HG02588 (cell line): Measurements from ENCODE around the gene GK2.

Source experiments
- ATAC-seq: cut with Tn5 transposase; IDR thresholded peaks from one replicate; pipeline ENCODE4 v1.9.1; 2021; ENCODE audit warnings: mild to moderate bottlenecking, moderate library complexity; ENCODE audit not compliant: unreplicated experiment

The GK2 gene

GRCh38 chr4:79408063-79408462 is at the start of gene GK2:
Gene GK2 (minus strand): TSS chr4:79408228. CDS start chr4:79408200, 28 bp downstream.
- ATAC-seq: no peak

GRCh38 chr4:79455216-79455615 is 47.2 kb upstream of the GK2 start:
- no peak for ATAC-seq

GRCh38 chr4:79454656-79455055 is 46.6 kb upstream of the GK2 start:
- ATAC-seq: no peak

- ATAC-seq: no peak
Observed at GRCh38 chr4:79450053-79450452, 42.0 kb upstream of the GK2 start.

- ATAC-seq: no peak
Observed at GRCh38 chr4:79446145-79446544, 38.1 kb upstream of the GK2 start.

- no peak for ATAC-seq
Observed at GRCh38 chr4:79445371-79445781, 37.3 kb upstream of the GK2 start.

GRCh38 chr4:79442422-79442821 is 34.4 kb upstream of the GK2 start:
- no peak for ATAC-seq

GRCh38 chr4:79439489-79439888 is 31.5 kb upstream of the GK2 start:
- no peak for ATAC-seq

GRCh38 chr4:79431839-79432238 is 23.8 kb upstream of the GK2 start:
- no peak for ATAC-seq

GRCh38 chr4:79429113-79429903 is 21.3 kb upstream of the GK2 start:
- ATAC-seq: no peak

GRCh38 chr4:79426989-79427388 is 19.0 kb upstream of the GK2 start:
- ATAC-seq: no peak

GRCh38 chr4:79425586-79425985 is 17.6 kb upstream of the GK2 start:
- ATAC-seq: no peak

- ATAC-seq: no peak
Observed at GRCh38 chr4:79421483-79421882, 13.5 kb upstream of the GK2 start.

- no peak for ATAC-seq
Observed at GRCh38 chr4:79413886-79414285, 5.9 kb upstream of the GK2 start.

GRCh38 chr4:79413032-79413885 is 5.2 kb upstream of the GK2 start:
- ATAC-seq: no peak

- no peak for ATAC-seq
Observed at GRCh38 chr4:79404666-79405065, 3.4 kb downstream of the GK2 start.

- no peak for ATAC-seq
Observed at GRCh38 chr4:79403356-79403755, 4.7 kb downstream of the GK2 start.

- ATAC-seq: no peak
Observed at GRCh38 chr4:79402332-79402851, 5.6 kb downstream of the GK2 start.

- ATAC-seq: no peak
Observed at GRCh38 chr4:79399076-79399475, 9.0 kb downstream of the GK2 start.

GRCh38 chr4:79397951-79398350 is 10.1 kb downstream of the GK2 start:
- no peak for ATAC-seq

- ATAC-seq: no peak
Observed at GRCh38 chr4:79396794-79397193, 11.2 kb downstream of the GK2 start.

- no peak for ATAC-seq
Observed at GRCh38 chr4:79395841-79396240, 12.2 kb downstream of the GK2 start.
